ENCODE results near the gene BCL11A. TPM values are rescaled to one million over a fixed set of nuclear protein-coding genes. Genes with fewer than 3 reads are reported as not detected.

BCL11A gene
- total RNA-seq, 2 donors from 2014 or later = 0.81 TPM; not detected in 1

DNA sequence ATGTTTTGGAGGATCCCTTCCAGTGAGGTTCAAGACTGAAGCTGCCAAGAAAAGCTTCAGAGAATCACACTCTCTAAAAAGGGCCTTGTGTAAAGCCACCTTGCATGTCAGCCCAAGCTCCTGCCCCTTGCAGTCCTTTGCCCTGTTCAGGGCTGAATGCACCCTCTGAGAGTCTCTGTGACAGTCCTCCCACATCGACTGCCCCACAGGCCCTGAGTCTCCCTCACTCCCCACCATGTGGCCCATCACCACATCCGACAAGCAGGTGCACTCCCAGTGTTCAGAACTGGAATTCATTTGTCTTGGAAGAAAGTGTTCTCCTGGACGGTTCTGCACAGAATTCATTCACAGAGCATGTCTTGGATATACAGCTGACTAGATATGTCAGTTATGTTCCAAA lies 31.0 kb downstream of the BCL11A start:
- H3K27ac Mint-ChIP-seq = no peak overlapping the region
- ATAC-seq (no peak), DNase-seq (ENCODE audit: low spot score) (no peak)
- H3K36me3 Mint-ChIP-seq = no peaks in the 10 kb centered on the region
- H3K27me3 Mint-ChIP-seq = peaks cover 21 to 24% of the 10 kb centered on the region in 2 donors
- peaks cover 0 to 2% of the 10 kb centered on the region in 2 donors for H3K4me1 Mint-ChIP-seq (ENCODE audit: low read depth in 2 of 2)
- no peaks in the 10 kb centered on the region for H3K9me3 Mint-ChIP-seq
- H3K4me3 Mint-ChIP-seq = no peak overlapping the region

DNA sequence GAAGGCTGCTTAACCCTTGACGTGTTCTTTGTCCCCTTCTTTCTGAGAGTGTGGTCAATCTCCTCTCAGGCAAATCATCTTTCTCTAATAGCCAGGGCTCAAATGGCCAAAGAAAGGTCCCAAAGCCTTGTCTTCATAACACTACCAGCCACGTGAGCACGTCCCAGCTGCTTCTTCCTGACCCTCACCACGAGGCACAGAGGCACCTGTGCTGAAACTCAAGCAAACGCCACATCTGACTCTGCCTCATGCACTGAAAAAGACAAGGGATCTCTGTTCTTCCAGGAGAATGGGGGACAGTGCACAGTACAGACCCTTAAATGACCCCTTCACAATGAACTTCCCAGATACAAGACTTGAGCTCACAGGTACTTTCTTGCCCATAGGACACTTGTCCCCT lies 31.8 kb downstream of the BCL11A start:
- Mint-ChIP-seq H3K4me1 (ENCODE audit: low read depth in 2 of 2) (peaks cover 0 to 2% of the 10 kb centered on the region in 2 donors), H3K36me3 (no peaks in the 10 kb centered on the region), H3K9me3 (no peaks in the 10 kb centered on the region)

DNA sequence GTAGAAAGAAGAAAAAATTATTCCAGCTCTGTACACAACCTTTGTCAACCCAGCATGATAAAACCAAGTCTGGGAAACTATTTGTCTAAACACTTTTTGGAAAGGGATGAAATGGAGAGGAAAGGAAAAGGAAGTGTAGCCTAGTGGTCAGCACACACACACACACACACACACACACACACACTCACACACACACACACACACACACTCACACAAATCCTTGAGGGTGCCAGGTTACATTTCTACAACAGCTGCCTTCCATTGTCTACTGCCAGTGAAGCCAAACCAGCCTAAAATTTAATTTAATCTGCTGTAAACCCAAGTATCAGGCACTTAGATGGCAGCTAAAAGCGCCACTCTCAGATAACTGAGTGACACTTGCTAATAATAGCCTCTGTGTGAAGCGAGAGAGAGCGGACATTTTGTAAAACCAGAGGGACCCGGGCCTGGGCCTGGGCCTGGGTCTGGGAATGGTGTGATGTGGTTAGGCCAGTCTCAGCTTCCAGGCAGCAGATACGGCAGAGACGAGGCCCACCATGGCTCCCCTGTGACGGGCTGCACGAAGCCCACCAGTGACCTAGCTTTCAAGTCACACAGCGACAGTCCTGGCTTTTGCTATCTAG lies 32.4 kb downstream of the BCL11A start:
- H3K4me1 Mint-ChIP-seq (ENCODE audit: low read depth in 2 of 2) = peaks cover 0 to 2% of the 10 kb centered on the region in 2 donors
- no peaks in the 10 kb centered on the region for H3K9me3 Mint-ChIP-seq
- peaks cover 25 to 27% of the 10 kb centered on the region in 2 donors for H3K27me3 Mint-ChIP-seq
- ATAC-seq (no peak), DNase-seq (ENCODE audit: low spot score) (no peak)
- no peak overlapping the region for H3K27ac Mint-ChIP-seq
- H3K36me3 Mint-ChIP-seq = no peaks in the 10 kb centered on the region
- no peak overlapping the region for H3K4me3 Mint-ChIP-seq

More for the DNA sequence above, 31.8 kb downstream of the BCL11A start:
- DNase-seq (ENCODE audit: low spot score) = no peak
- Mint-ChIP-seq H3K27me3 (peaks cover 20 to 21% of the 10 kb centered on the region in 2 donors), H3K27ac (no peak overlapping the region), H3K4me3 (no peak overlapping the region)
- no peak for ATAC-seq

DNA sequence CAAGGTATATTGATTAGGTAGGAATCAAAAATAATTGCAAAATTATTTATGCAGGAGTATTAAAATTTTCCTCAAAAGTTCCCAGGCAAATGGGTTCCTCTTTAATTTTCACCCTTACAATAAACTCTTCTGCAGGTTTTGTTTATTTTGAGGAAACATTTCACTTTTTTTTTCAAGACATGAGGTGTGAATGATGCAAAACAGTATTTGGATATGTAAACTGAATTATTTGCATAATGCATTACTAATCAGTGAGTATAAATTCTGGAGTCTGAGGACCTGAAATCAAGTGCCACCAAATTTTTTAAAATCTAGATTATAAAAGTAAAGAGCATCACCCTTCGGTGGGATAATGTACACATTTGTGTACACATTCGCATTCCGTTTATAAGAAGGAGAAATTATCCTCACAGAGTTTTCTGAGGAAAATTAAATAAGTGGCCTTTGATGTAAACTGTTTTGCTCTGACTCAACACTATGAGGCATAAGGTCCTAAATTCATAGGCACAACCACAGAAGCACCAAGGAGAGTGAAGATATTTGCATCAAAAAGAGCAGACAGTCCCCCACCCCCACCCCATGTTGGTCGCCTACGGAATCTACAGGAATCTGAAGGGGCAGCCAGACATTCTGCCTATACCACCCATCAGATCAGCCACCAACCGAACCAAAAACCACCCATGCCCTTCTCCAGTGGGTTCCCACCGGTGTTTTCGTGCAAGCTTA lies 33.1 kb downstream of the BCL11A start:
- Mint-ChIP-seq H3K36me3 (no peaks in the 10 kb centered on the region), H3K9me3 (no peaks in the 10 kb centered on the region), H3K27me3 (peaks cover 25 to 28% of the 10 kb centered on the region in 2 donors), H3K4me1 (ENCODE audit: low read depth in 2 of 2) (peaks cover 0 to 2% of the 10 kb centered on the region in 2 donors), H3K4me3 (no peak overlapping the region), H3K27ac (no peak overlapping the region)
- DNase-seq (ENCODE audit: low spot score) = no peak
- no peak for ATAC-seq

DNA sequence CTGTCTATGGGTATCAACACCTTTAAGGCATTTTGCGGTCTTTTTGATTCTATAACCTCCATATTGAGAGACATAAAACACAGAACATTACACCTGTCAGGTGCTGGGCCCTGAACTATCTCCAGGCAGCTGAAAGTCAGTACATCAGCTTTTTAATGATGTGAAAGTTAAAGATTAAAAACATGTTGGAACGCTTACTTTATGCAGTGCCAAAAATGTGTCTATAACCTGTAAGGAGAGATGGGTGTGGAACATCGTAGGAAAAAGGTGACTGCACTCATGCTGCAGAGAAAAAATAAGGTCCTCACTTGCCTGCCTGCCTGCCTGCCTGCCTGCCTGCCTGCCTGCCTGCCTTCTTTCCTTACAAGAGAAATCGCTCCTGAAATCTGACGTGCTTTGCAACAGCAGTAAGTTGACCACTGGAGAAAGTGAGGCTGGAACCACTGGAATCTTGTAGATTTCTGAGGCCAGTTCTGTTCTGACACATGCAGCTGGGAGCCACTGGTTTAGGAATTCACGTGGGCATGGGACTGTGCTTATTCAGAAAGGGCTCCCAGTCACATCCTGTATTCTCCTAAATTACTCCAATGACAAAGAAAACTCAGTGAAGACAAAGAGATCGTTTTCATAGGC lies 34.1 kb downstream of the BCL11A start:
- no peak overlapping the region for H3K4me3 Mint-ChIP-seq
- ATAC-seq (no peak), DNase-seq (ENCODE audit: low spot score) (no peak)
- H3K36me3 Mint-ChIP-seq = no peaks in the 10 kb centered on the region
- peaks cover 25 to 28% of the 10 kb centered on the region in 2 donors for H3K27me3 Mint-ChIP-seq
- H3K27ac Mint-ChIP-seq = no peak overlapping the region
- peaks cover 0 to 2% of the 10 kb centered on the region in 2 donors for H3K4me1 Mint-ChIP-seq (ENCODE audit: low read depth in 2 of 2)
- no peaks in the 10 kb centered on the region for H3K9me3 Mint-ChIP-seq

DNA sequence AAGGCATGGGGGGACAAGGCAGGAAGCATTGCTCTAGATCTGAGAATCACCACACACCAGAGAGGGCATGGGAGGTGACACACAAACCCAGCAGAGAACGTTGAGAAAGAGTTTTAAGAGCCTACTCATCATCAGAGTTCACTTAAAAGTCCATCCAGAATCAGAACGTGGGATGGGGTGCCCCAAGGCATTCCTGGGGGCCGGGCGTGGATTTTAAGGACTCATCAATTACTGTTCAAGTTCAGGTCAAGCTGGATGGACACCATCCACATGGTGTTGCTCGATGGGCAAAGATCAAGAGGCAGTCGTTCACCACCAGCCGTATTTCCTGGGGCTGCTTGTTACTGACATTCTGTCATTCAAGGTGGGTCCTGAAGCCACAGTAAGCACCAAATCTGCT lies 34.9 kb downstream of the BCL11A start:
- H3K36me3 Mint-ChIP-seq = no peaks in the 10 kb centered on the region
- peaks cover 0 to 2% of the 10 kb centered on the region in 2 donors for H3K4me1 Mint-ChIP-seq (ENCODE audit: low read depth in 2 of 2)
- no peak for ATAC-seq
- no peak overlapping the region for H3K4me3 Mint-ChIP-seq
- H3K27ac Mint-ChIP-seq = no peak overlapping the region
- no peaks in the 10 kb centered on the region for H3K9me3 Mint-ChIP-seq
- H3K27me3 Mint-ChIP-seq = peaks cover 24 to 30% of the 10 kb centered on the region in 2 donors
- DNase-seq (ENCODE audit: low spot score) = no peak

DNA sequence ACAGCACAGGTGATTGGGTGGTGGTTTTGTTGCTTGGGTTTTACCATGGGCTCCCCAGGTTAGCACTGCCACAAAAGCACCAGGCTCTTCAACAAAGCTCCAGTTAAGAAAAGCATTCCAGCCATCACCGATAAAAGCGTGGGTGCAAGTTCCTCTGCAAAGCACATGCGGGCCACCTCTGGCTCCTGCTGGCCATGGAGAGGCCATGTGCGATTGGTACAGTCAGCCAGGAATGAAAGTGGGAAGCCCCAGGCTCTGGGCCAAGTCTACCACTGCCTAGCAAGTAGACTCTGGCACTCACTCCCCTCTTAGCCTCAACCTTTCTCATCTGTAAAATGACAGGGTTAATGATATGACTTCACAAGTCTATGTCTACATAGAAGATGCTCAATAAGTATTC lies 36.0 kb downstream of the BCL11A start:
- ATAC-seq = no peak
- Mint-ChIP-seq H3K9me3 (no peaks in the 10 kb centered on the region), H3K27me3 (peaks cover 23 to 28% of the 10 kb centered on the region in 2 donors), H3K4me1 (ENCODE audit: low read depth in 2 of 2) (peaks cover 0 to 2% of the 10 kb centered on the region in 2 donors), H3K36me3 (no peaks in the 10 kb centered on the region), H3K27ac (no peak overlapping the region), H3K4me3 (no peak overlapping the region)
- DNase-seq (ENCODE audit: low spot score) = no peak

DNA sequence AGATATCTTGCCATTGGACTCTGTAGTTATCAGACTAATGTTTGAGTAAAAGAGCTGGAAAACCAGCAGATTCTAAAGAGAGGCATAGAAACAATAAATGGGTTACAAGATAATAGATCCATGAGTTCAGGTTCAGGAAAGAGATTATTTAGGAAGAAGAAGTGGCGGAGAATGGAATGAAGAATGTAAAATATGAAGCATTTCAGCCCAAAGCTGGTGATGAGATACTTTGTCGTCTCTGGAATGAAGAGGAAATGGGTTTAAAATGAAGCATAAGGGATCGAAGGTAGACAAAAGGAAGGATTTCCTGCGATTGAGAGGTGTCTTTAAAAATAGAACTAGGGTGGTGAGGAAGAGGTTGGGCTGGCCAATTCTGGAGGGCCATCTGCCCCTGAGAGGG lies 36.6 kb downstream of the BCL11A start:
- no peaks in the 10 kb centered on the region for H3K36me3 Mint-ChIP-seq
- no peak for ATAC-seq
- H3K27me3 Mint-ChIP-seq = peaks cover 19 to 22% of the 10 kb centered on the region in 2 donors
- H3K9me3 Mint-ChIP-seq = no peaks in the 10 kb centered on the region
- no peak overlapping the region for H3K27ac Mint-ChIP-seq
- no peak overlapping the region for H3K4me3 Mint-ChIP-seq
- no peak for DNase-seq (ENCODE audit: low spot score)
- H3K4me1 Mint-ChIP-seq (ENCODE audit: low read depth in 2 of 2) = peaks cover 0 to 2% of the 10 kb centered on the region in 2 donors

DNA sequence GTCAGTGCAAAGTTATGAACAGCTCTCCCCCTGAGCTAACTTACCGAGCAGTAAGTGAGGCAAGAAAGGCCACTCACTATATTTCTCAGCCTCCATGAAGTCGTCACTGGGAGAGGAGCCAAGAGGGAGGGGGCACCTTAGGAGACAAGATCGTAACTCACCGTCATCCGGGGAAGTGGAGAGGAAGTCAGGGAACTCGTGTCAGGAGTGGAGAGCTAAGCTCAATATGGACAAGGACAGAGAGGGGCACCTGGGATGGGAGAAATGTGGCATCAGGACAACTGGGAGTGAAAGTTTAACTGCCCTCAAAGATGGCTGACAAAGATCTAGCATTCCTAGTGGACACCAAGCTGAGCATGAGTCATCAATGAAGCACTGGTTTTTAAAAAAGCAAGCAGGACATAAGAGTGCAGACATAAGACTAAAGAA lies 37.1 kb downstream of the BCL11A start:
- H3K9me3 Mint-ChIP-seq = no peaks in the 10 kb centered on the region
- no peak overlapping the region for H3K4me3 Mint-ChIP-seq

DNA sequence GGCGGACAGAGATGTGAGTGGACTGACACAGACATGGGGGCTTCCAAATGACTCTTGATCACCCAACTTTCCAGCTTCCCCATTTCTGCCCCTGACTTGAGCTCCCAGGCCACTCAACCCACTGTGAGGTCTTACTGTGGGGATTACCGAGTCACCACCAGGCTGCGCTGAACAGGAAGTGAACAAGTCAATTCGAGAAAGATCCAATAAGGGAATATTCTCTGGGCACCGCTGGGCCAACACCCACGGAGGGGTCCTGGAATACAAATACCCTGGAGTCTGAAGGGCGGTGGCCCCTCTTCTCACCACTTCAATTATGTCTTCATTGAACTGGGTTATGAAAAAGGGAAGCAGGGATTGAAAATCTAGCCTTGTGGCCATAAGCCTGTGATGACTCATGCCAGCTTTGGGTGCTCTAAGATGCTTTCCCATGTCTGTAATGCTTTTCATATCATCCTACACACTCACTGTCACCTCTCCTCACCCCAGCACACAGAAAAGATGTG lies 37.7 kb downstream of the BCL11A start:
- Mint-ChIP-seq H3K27me3 (peaks cover 16 to 18% of the 10 kb centered on the region in 2 donors), H3K4me3 (no peak overlapping the region), H3K36me3 (no peaks in the 10 kb centered on the region), H3K9me3 (no peaks in the 10 kb centered on the region), H3K27ac (no peak overlapping the region), H3K4me1 (ENCODE audit: low read depth in 2 of 2) (peaks cover 0 to 2% of the 10 kb centered on the region in 2 donors)
- peak in 1 of 2 donors; percentile 11 for ATAC-seq
- DNase-seq (ENCODE audit: low spot score) = no peak

More for the DNA sequence above, 37.1 kb downstream of the BCL11A start:
- H3K27me3 Mint-ChIP-seq = peaks cover 16 to 18% of the 10 kb centered on the region in 2 donors
- DNase-seq (ENCODE audit: low spot score) (no peak), ATAC-seq (no peak)
- peaks cover 0 to 2% of the 10 kb centered on the region in 2 donors for H3K4me1 Mint-ChIP-seq (ENCODE audit: low read depth in 2 of 2)
- H3K36me3 Mint-ChIP-seq = no peaks in the 10 kb centered on the region
- no peak overlapping the region for H3K27ac Mint-ChIP-seq

DNA sequence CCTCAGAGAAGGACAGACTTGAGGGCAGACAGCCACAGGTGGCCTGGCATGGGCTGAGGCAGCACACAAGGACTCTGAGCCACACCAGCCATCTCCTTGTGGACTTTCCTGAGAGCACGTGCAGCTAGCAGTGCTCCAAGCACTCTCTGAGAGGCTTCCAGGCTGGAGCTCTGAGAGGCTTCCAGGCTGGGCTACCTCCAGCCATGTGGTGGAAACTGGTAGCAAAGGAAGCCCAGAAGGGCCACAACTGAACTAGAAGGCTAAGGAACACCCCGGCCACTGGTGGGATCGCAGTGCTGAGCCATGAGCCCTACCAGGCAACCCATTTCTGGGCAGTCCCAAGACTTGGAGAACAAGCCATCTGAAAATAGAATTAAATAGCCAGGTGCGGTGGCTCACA lies 39.5 kb downstream of the BCL11A start:
- Mint-ChIP-seq H3K4me1 (ENCODE audit: low read depth in 2 of 2) (peaks cover 0 to 2% of the 10 kb centered on the region in 2 donors), H3K27ac (no peak overlapping the region), H3K27me3 (peaks cover 26 to 35% of the 10 kb centered on the region in 2 donors), H3K36me3 (no peaks in the 10 kb centered on the region), H3K9me3 (no peaks in the 10 kb centered on the region), H3K4me3 (no peak overlapping the region)
- DNase-seq (ENCODE audit: low spot score) (no peak), ATAC-seq (no peak)

DNA sequence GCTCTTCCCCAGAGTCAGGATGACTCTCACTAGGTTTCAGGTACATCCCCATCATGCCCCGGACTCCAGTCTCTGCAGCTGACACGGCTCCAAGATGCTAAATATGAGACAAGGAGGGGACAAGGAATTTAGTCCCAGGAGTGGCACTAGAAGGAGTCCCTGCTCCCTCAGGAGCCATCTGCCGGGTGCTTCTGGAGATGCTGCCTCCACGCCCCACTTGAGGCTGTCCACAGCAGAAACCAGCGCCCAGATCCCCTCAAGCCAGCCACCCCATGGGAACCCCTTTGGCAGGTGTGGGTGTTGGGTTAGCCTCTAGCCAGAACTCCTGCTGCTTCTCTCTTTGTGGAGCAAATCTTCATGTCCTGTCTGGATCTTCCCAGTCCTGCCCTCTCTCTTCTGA lies 40.3 kb downstream of the BCL11A start:
- H3K36me3 Mint-ChIP-seq = no peaks in the 10 kb centered on the region
- H3K27me3 Mint-ChIP-seq = peaks cover 23 to 35% of the 10 kb centered on the region in 2 donors
- peaks cover 0 to 2% of the 10 kb centered on the region in 2 donors for H3K4me1 Mint-ChIP-seq (ENCODE audit: low read depth in 2 of 2)
- no peak overlapping the region for H3K27ac Mint-ChIP-seq
- ATAC-seq = no peak
- no peaks in the 10 kb centered on the region for H3K9me3 Mint-ChIP-seq
- DNase-seq (ENCODE audit: low spot score) = no peak
- no peak overlapping the region for H3K4me3 Mint-ChIP-seq

DNA sequence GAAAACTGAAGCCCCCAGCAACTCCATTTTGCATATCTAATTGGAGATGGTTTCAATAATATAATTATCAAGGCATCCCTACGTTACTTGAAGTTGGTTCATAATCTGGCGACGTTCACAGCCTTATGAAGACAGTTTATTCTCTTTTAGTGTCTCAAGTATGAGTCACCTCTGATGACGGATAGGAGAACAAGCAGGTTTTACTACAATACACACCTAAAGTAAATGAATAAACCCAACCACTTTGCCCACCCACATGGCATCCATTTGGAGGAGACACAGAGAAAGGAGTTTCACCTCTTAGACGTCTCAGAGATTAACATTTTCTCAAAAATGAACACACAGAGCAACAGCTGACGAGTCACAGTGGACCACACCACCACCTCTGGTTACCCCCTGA lies 40.8 kb downstream of the BCL11A start:
- Mint-ChIP-seq H3K27ac (no peak overlapping the region), H3K4me1 (ENCODE audit: low read depth in 2 of 2) (peaks cover 0 to 2% of the 10 kb centered on the region in 2 donors), H3K4me3 (no peak overlapping the region), H3K27me3 (peaks cover 23 to 35% of the 10 kb centered on the region in 2 donors), H3K9me3 (no peaks in the 10 kb centered on the region), H3K36me3 (no peaks in the 10 kb centered on the region)
- DNase-seq (ENCODE audit: low spot score) = no peak
- no peak for ATAC-seq
